ENCODE measurements around the gene STX16.
A peak's percentile ranks its signal among the peaks of the same experiment; 100 is the strongest.

The STX16 gene

GRCh38 chr20:58676161-58676560 lies 25.1 kb downstream of the STX16 start:
- no peak for DNase-seq (ENCODE audit: low read depth)

- no peak for DNase-seq (ENCODE audit: low read depth)
Observed at GRCh38 chr20:58677079-58677604, 26.1 kb downstream of the STX16 start.

GRCh38 chr20:58677808-58678207 lies 26.7 kb downstream of the STX16 start:
- no peak for DNase-seq (ENCODE audit: low read depth)

GRCh38 chr20:58678806-58679205 lies 27.7 kb downstream of the STX16 start:
- DNase-seq (ENCODE audit: low read depth): no peak

GRCh38 chr20:58682656-58683531 lies 31.8 kb downstream of the STX16 start:
- DNase-seq (ENCODE audit: low read depth): peak; percentile 40

GRCh38 chr20:58684291-58684690 lies 33.2 kb downstream of the STX16 start:
- no peak for DNase-seq (ENCODE audit: low read depth)

- DNase-seq (ENCODE audit: low read depth): no peak
Observed at GRCh38 chr20:58685988-58686387, 34.9 kb downstream of the STX16 start.

- DNase-seq (ENCODE audit: low read depth): no peak
Observed at GRCh38 chr20:58688414-58688813, 37.3 kb downstream of the STX16 start.

GRCh38 chr20:58688840-58689239 lies 37.8 kb downstream of the STX16 start:
- no peak for DNase-seq (ENCODE audit: low read depth)

GRCh38 chr20:58690396-58691135 lies 39.5 kb downstream of the STX16 start:
- peak; percentile 64 for DNase-seq (ENCODE audit: low read depth)

- DNase-seq (ENCODE audit: low read depth): peak; percentile 61
Observed at GRCh38 chr20:58691773-58692578, 40.9 kb downstream of the STX16 start.

- peak; percentile 78 for DNase-seq (ENCODE audit: low read depth)
Observed at GRCh38 chr20:58692579-58693225, 41.6 kb downstream of the STX16 start, which contains the start of gene NPEPL1. TSS of gene NPEPL1 (plus strand) at chr20:58692800. CDS start at chr20:58692901, 101 bp downstream.

- DNase-seq (ENCODE audit: low read depth): no peak
Observed at GRCh38 chr20:58693226-58694006, 42.3 kb downstream of the STX16 start.

GRCh38 chr20:58694241-58695083 lies 43.4 kb downstream of the STX16 start:
- DNase-seq (ENCODE audit: low read depth): no peak

- DNase-seq (ENCODE audit: low read depth): no peak
Observed at GRCh38 chr20:58695084-58695722, 44.1 kb downstream of the STX16 start.

GRCh38 chr20:58695895-58696375 lies 44.9 kb downstream of the STX16 start:
- DNase-seq (ENCODE audit: low read depth): no peak

GRCh38 chr20:58696411-58696961 lies 45.4 kb downstream of the STX16 start:
- no peak for DNase-seq (ENCODE audit: low read depth)

GRCh38 chr20:58697201-58697866 lies 46.3 kb downstream of the STX16 start:
- DNase-seq (ENCODE audit: low read depth): no peak
